Effector CD8-positive, alpha-beta T cell (primary cell): Measurements from ENCODE around the gene MGMT.

Source experiments
- DNase-seq: peaks from one replicate; lab custom pipeline; 2025; lab: John Stamatoyannopoulos, UW

The MGMT gene

GRCh38 chr10:129624526-129624925 lies 157.5 kb downstream of the MGMT start:
- no peak for DNase-seq

GRCh38 chr10:129626309-129626708 lies 159.3 kb downstream of the MGMT start:
- no peak for DNase-seq

- no peak for DNase-seq
These were observed 159.9 kb downstream of the MGMT start for GRCh38 chr10:129626796-129627435.

GRCh38 chr10:129627442-129627841 lies 160.4 kb downstream of the MGMT start:
- DNase-seq: no peak

- DNase-seq: no peak
These were observed 161.8 kb downstream of the MGMT start for GRCh38 chr10:129628823-129629222.

GRCh38 chr10:129629911-129630310 lies 162.9 kb downstream of the MGMT start:
- DNase-seq: no peak

GRCh38 chr10:129631006-129631405 lies 164.0 kb downstream of the MGMT start:
- DNase-seq: no peak

- no peak for DNase-seq
These were observed 165.0 kb downstream of the MGMT start for GRCh38 chr10:129631870-129632623.

- no peak for DNase-seq
These were observed 170.0 kb downstream of the MGMT start for GRCh38 chr10:129637010-129637409.

- DNase-seq: no peak
These were observed 170.8 kb downstream of the MGMT start for GRCh38 chr10:129637846-129638245.

- DNase-seq: no peak
These were observed 174.3 kb downstream of the MGMT start for GRCh38 chr10:129641351-129641750.

GRCh38 chr10:129641982-129642381 lies 174.9 kb downstream of the MGMT start:
- no peak for DNase-seq

- DNase-seq: no peak
These were observed 175.4 kb downstream of the MGMT start for GRCh38 chr10:129642427-129642826.

- no peak for DNase-seq
These were observed 176.2 kb downstream of the MGMT start for GRCh38 chr10:129643266-129643665.

GRCh38 chr10:129645487-129645886 lies 178.4 kb downstream of the MGMT start:
- DNase-seq: no peak

- no peak for DNase-seq
These were observed 179.9 kb downstream of the MGMT start for GRCh38 chr10:129646973-129647372.

GRCh38 chr10:129647590-129647989 lies 180.5 kb downstream of the MGMT start:
- no peak for DNase-seq

- no peak for DNase-seq
These were observed 181.8 kb downstream of the MGMT start for GRCh38 chr10:129648856-129649255.

GRCh38 chr10:129652021-129652420 lies 185.0 kb downstream of the MGMT start:
- no peak for DNase-seq

- no peak for DNase-seq
These were observed 185.6 kb downstream of the MGMT start for GRCh38 chr10:129652521-129653201.

- DNase-seq: no peak
These were observed 186.4 kb downstream of the MGMT start for GRCh38 chr10:129653428-129653827.

GRCh38 chr10:129653861-129654260 lies 186.8 kb downstream of the MGMT start:
- DNase-seq: no peak

- DNase-seq: no peak
These were observed 187.4 kb downstream of the MGMT start for GRCh38 chr10:129654461-129654860.
